Ishikawa (cell line): ENCODE measurements around the gene HBP1.

Experiments used
- CEBPB ChIP-seq: IDR thresholded peaks from 2 replicates; pipeline ENCODE4 v1.6.1; 2012
- CREB1 ChIP-seq: IDR thresholded peaks from 2 replicates; pipeline ENCODE4 v1.6.1; 2012; ENCODE audit warnings: low read depth
- EGR1 ChIP-seq: IDR thresholded peaks from 2 replicates; pipeline ENCODE4 v1.6.1; 2012
- EP300 ChIP-seq: IDR thresholded peaks from 2 replicates; pipeline ENCODE4 v1.6.1; 2012; ENCODE audit warnings: borderline replicate concordance
- FOXM1 ChIP-seq: IDR thresholded peaks from 2 replicates; pipeline ENCODE4 v1.6.1; 2012; ENCODE audit warnings: low read depth, borderline replicate concordance
- NFIC ChIP-seq: IDR thresholded peaks from 2 replicates; pipeline ENCODE4 v1.6.1; 2012
- RAD21 ChIP-seq: IDR thresholded peaks from 2 replicates; pipeline ENCODE4 v1.6.1; 2012; ENCODE audit warnings: low read depth
- TAF1 ChIP-seq: IDR thresholded peaks from 2 replicates; pipeline ENCODE4 v1.6.1; 2012; ENCODE audit warnings: low read depth, mild to moderate bottlenecking
- TCF12 ChIP-seq: IDR thresholded peaks from 2 replicates; pipeline ENCODE4 v1.6.1; 2012; ENCODE audit warnings: low read depth
- TEAD4 ChIP-seq: IDR thresholded peaks from 2 replicates; pipeline ENCODE4 v1.6.1; 2012
- YY1 ChIP-seq: IDR thresholded peaks from 2 replicates; pipeline ENCODE4 v1.6.1; 2012; ENCODE audit warnings: low read depth
- ZBTB7A ChIP-seq: IDR thresholded peaks from 2 replicates; pipeline ENCODE4 v1.6.1; 2012; ENCODE audit warnings: low read depth
- TF ChIP-seq, protein P1 (sequence below): IDR thresholded peaks from 2 replicates; pipeline ENCODE4 v1.6.1; 2012
- TF ChIP-seq, protein P2 (sequence below): IDR thresholded peaks from 2 replicates; pipeline ENCODE4 v1.6.1; 2012; ENCODE audit warnings: low read depth, mild to moderate bottlenecking
- TF ChIP-seq, protein P3 (sequence below): IDR thresholded peaks from 2 replicates; pipeline ENCODE4 v1.6.1; 2012

HBP1 gene

DNA sequence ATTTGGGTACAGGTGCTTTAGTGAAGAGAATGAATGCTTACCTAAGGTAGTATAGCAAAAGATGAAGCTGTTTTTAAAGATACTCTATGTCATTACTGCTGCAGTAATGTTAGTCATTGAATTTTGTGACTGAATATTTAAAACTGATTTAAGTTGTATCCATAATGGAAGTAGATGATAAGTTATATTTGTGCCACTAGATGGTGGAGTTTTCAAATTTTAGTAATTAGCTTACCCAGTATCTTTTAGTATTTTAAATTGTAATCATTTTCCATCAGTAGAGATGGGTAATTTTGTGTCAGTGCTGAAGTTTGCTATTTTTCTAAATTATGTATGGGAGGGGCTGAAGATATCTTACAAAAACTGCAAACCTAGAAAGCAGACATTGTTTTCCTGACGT, 25.2 kb downstream of the HBP1 start:
- no peak for TF ChIP-seq ZBTB7A
- TF ChIP-seq CEBPB, result no peak
- TF ChIP-seq, protein P1, sequence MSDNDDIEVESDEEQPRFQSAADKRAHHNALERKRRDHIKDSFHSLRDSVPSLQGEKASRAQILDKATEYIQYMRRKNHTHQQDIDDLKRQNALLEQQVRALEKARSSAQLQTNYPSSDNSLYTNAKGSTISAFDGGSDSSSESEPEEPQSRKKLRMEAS, result no peak
- no peak for TF ChIP-seq TAF1
- no peak for TF ChIP-seq TEAD4
- TF ChIP-seq YY1, result no peak
- no peak for TF ChIP-seq FOXM1
- TF ChIP-seq RAD21, result no peak
- TF ChIP-seq TCF12, result no peak
- TF ChIP-seq, protein P2, sequence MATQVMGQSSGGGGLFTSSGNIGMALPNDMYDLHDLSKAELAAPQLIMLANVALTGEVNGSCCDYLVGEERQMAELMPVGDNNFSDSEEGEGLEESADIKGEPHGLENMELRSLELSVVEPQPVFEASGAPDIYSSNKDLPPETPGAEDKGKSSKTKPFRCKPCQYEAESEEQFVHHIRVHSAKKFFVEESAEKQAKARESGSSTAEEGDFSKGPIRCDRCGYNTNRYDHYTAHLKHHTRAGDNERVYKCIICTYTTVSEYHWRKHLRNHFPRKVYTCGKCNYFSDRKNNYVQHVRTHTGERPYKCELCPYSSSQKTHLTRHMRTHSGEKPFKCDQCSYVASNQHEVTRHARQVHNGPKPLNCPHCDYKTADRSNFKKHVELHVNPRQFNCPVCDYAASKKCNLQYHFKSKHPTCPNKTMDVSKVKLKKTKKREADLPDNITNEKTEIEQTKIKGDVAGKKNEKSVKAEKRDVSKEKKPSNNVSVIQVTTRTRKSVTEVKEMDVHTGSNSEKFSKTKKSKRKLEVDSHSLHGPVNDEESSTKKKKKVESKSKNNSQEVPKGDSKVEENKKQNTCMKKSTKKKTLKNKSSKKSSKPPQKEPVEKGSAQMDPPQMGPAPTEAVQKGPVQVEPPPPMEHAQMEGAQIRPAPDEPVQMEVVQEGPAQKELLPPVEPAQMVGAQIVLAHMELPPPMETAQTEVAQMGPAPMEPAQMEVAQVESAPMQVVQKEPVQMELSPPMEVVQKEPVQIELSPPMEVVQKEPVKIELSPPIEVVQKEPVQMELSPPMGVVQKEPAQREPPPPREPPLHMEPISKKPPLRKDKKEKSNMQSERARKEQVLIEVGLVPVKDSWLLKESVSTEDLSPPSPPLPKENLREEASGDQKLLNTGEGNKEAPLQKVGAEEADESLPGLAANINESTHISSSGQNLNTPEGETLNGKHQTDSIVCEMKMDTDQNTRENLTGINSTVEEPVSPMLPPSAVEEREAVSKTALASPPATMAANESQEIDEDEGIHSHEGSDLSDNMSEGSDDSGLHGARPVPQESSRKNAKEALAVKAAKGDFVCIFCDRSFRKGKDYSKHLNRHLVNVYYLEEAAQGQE, result no peak
- TF ChIP-seq CREB1, result no peak
- TF ChIP-seq NFIC, result no peak
- no peak for TF ChIP-seq EP300
- no peak for TF ChIP-seq EGR1
- TF ChIP-seq, protein P3, sequence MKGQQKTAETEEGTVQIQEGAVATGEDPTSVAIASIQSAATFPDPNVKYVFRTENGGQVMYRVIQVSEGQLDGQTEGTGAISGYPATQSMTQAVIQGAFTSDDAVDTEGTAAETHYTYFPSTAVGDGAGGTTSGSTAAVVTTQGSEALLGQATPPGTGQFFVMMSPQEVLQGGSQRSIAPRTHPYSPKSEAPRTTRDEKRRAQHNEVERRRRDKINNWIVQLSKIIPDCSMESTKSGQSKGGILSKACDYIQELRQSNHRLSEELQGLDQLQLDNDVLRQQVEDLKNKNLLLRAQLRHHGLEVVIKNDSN, result no peak

- TF ChIP-seq EGR1 (no peak), TEAD4 (no peak), FOXM1 (no peak), CEBPB (no peak), CREB1 (no peak), ZBTB7A (no peak), TAF1 (no peak), TCF12 (no peak), YY1 (no peak), RAD21 (no peak), NFIC (no peak), EP300 (no peak)
- TF ChIP-seq, protein P1, result no peak
- TF ChIP-seq, protein P3, result no peak
- TF ChIP-seq, protein P2, result no peak
Observed at GRCh38 chr7:107196834-107197610, 28.2 kb downstream of the HBP1 start.

DNA sequence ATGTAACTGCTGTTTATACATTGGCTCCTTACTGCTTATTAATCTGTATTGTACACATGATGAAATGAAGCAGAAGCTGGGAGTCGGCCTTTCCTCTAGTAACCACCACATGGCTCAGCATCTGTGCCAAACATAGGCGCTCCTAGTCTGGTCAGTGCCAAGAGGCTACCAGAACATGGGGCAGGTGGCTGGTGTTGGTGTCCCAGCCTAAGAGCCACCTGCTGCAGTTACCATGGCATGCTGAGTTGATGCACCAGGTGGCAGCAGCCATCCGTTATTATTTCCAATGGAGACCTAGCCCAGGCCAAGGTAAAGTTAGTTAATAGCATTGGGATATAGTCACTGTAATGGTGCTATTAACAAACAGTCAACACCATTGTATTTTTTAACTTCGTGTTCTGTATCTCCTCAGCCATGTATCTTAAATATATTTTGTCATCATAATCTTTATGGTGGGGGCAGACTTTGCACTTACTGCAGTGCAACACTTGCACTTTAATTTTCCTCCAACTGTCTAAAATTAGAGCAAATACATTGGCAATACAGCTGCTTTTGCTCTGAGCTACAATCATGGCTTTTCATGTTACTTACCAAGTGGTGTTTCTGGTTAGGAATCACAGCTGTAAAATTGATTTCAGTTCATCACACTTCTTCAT, 33.1 kb downstream of the HBP1 start:
- TF ChIP-seq EP300 (no peak), RAD21 (peak; percentile 68)

DNA sequence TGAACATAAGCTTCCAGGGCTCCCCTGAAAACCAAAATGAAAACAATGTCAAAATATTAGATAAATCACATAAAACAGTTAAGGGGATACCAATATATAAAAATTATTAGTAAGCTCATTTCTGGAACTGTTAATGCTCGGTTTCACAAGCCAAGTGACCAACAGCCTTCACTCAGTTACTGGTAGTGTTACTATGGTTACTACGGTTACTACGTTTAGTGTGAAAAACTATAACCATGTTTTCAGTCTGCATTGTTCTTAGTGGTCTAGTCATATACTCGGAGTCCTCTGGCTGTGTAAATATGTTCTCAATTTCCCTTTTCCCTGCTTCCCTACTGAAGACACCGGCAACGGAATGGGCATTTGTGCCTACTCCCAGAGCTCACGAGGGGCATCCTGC, 34.8 kb downstream of the HBP1 start:
- TF ChIP-seq RAD21 (no peak), TCF12 (no peak), EGR1 (no peak), NFIC (no peak), ZBTB7A (no peak), EP300 (no peak), TAF1 (no peak), YY1 (no peak), FOXM1 (no peak), TEAD4 (no peak), CEBPB (no peak), CREB1 (no peak)
- TF ChIP-seq, protein P1, result no peak
- TF ChIP-seq, protein P2, result no peak
- TF ChIP-seq, protein P3, result no peak
